Airway epithelial cell (primary cell): ENCODE data around the gene CRYBB2. TPM values are rescaled to one million over a fixed set of nuclear protein-coding genes. Genes with fewer than 3 reads are reported as not detected.

ENCODE experiments used
- total RNA-seq: library from RNA; depleted of rRNA; stranded (reverse); fragments of >200 nt; gene quantifications from 2 replicates; pipeline ENCODE4 v1.2.3, GENCODE V29; 2015

Gene CRYBB2, protein sequence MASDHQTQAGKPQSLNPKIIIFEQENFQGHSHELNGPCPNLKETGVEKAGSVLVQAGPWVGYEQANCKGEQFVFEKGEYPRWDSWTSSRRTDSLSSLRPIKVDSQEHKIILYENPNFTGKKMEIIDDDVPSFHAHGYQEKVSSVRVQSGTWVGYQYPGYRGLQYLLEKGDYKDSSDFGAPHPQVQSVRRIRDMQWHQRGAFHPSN
- not detected in 2 replicates for total RNA-seq

GRCh38 chr22:25219211-25219689 lies at the start of gene CRYBB2:
Gene CRYBB2 (plus strand): TSS chr22:25219639. CDS start chr22:25221430, 1,791 bp downstream.

DNA sequence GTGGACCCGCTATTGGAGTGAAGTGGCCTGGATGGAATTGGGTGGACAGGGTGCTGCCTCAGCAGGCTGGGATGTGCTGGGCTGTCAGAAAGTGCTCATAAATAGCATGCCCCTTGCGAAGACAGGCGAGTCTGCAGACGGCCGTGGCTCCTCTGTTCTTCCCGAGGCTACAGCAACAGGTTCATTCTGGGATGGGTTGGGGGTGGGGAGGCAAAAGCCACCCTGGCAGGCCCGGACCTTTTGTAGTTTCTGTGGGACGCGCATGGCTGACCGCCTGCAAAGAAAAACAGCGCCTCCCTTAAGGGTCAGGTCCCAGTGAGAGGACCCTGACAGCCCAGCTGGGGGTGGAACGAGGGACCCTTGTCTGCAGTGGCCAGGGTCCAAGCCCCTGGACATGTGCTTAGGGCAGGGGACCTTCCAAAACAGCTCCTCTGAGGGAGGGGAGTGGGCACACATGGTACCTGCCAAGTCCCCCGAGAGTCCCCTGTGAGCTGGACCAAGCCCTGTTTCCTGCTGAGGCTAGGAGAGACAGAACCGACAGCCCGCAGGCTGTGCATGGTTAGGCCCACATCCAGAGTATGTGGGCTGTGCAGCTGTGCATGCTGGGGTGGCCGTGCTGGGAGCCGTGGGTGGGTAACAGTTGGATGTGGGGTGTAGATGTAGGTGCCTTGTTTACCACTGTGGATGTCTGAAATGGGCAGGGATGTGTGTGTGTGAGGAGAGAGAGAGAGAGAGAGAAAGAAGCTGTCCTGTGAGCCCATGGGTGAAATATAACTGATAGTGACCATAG lies 19.5 kb upstream of the CRYBB2 start, which contains the start of gene CRYBB3:
Gene CRYBB3, plus strand, starts transcription at position 128 of the 790 bp plus-strand sequence. CDS start 1,539 bp downstream, outside the sequence.

Other genes starting within 250 kb of the CRYBB2 start
- 0.56 TPM in 1 of 2 replicates, not detected in the other for gene CRYBB3, start 19.8 kb upstream of the CRYBB2 start, total RNA-seq